GM19023 (cell line): ENCODE measurements around the gene TTC22.

Source experiments
- ATAC-seq: cut with Tn5 transposase; IDR thresholded peaks from one replicate; pipeline ENCODE4 v1.9.1; 2021; ENCODE audit warnings: mild to moderate bottlenecking, moderate library complexity; ENCODE audit not compliant: unreplicated experiment

The TTC22 gene

GRCh38 chr1:54800899-54801759 lies at the start of gene TTC22:
TSS of gene TTC22 (minus strand) at chr1:54801323. CDS start at chr1:54801163, 160 bp downstream.
- ATAC-seq = peak; percentile 82

- no peak for ATAC-seq
Measured at GRCh38 chr1:54850737-54851136, 49.6 kb upstream of the TTC22 start.

- ATAC-seq = no peak
Measured at GRCh38 chr1:54850069-54850730, 49.1 kb upstream of the TTC22 start.

GRCh38 chr1:54849219-54850068 lies 48.3 kb upstream of the TTC22 start:
- ATAC-seq = no peak

GRCh38 chr1:54848134-54848948 lies 47.2 kb upstream of the TTC22 start:
- ATAC-seq = no peak

GRCh38 chr1:54846716-54847284 lies 45.7 kb upstream of the TTC22 start:
- no peak for ATAC-seq

GRCh38 chr1:54846301-54846700 lies 45.2 kb upstream of the TTC22 start:
- ATAC-seq = no peak

GRCh38 chr1:54845772-54846171 lies 44.6 kb upstream of the TTC22 start:
- ATAC-seq = no peak

GRCh38 chr1:54844564-54844963 lies 43.4 kb upstream of the TTC22 start:
- ATAC-seq = no peak

GRCh38 chr1:54843449-54843848 lies 42.3 kb upstream of the TTC22 start:
- no peak for ATAC-seq

- ATAC-seq = no peak
Measured at GRCh38 chr1:54842963-54843362, 41.8 kb upstream of the TTC22 start.

GRCh38 chr1:54842206-54842915 lies 41.2 kb upstream of the TTC22 start:
- no peak for ATAC-seq

GRCh38 chr1:54839824-54840223 lies 38.7 kb upstream of the TTC22 start:
- no peak for ATAC-seq

GRCh38 chr1:54838565-54839180 lies 37.5 kb upstream of the TTC22 start:
- ATAC-seq = no peak

GRCh38 chr1:54837002-54837853 lies 36.1 kb upstream of the TTC22 start:
- ATAC-seq = no peak

GRCh38 chr1:54836594-54836993 lies 35.5 kb upstream of the TTC22 start:
- no peak for ATAC-seq

GRCh38 chr1:54835970-54836369 lies 34.8 kb upstream of the TTC22 start:
- ATAC-seq = no peak
